HCT116 (cell line): Measurements from ENCODE around the gene HERPUD2.

Experiments
- CEBPB ChIP-seq: IDR thresholded peaks from 2 replicates; pipeline ENCODE4 v1.6.1; 2012; ENCODE audit warnings: low read depth
- CTCF ChIP-seq, 3 experiments: fragments of 200-600 bp in 1 of 3; sonication (generic) in 1 of 3; IDR thresholded peaks in 2 of 3; conservative IDR thresholded peaks in 1 of 3; 2 replicates each; pipeline ENCODE4 v1.5.1; 2012 to 2017; ENCODE audit warnings: low read depth in 2 of 3, low read length in 2 of 3, antibody characterized with exemption in 1 of 3, borderline replicate concordance in 1 of 3, control low read depth in 1 of 3, mild to moderate bottlenecking in 1 of 3, mixed read lengths in 1 of 3, mixed run types in 1 of 3, moderate library complexity in 1 of 3; ENCODE audit not compliant: insufficient read depth in 1 of 3
- ELF1 ChIP-seq: IDR thresholded peaks from 2 replicates; pipeline ENCODE4 v1.6.1; 2012; ENCODE audit warnings: low read depth, borderline replicate concordance
- EZH2 ChIP-seq: fragments of 200-600 bp; sonication (generic); IDR thresholded peaks from 2 replicates; pipeline ENCODE4 v1.6.1; 2017; ENCODE audit warnings: antibody characterized with exemption, mixed run types
- POLR2A ChIP-seq: IDR thresholded peaks from 2 replicates; pipeline ENCODE4 v1.7.0; 2011; ENCODE audit warnings: borderline replicate concordance; ENCODE audit not compliant: insufficient read depth, insufficient read length; ENCODE audit errors: extremely low read depth
- POLR2AphosphoS5 ChIP-seq: IDR thresholded peaks from 2 replicates; pipeline ENCODE4 v1.6.1; 2011; ENCODE audit warnings: mild to moderate bottlenecking, low read depth, low read length, moderate library complexity
- RAD21 ChIP-seq: IDR thresholded peaks from 2 replicates; pipeline ENCODE4 v1.6.1; 2012; ENCODE audit warnings: low read depth, mild to moderate bottlenecking
- YY1 ChIP-seq: IDR thresholded peaks from 2 replicates; pipeline ENCODE4 v1.6.1; 2011; ENCODE audit warnings: low read length, low read depth, moderate library complexity, mild to moderate bottlenecking; ENCODE audit not compliant: insufficient replicate concordance; ENCODE audit errors: extremely low read depth
- TF ChIP-seq, protein P1 (sequence below): IDR thresholded peaks from 2 replicates; pipeline ENCODE4 v1.6.1; 2012

DNA sequence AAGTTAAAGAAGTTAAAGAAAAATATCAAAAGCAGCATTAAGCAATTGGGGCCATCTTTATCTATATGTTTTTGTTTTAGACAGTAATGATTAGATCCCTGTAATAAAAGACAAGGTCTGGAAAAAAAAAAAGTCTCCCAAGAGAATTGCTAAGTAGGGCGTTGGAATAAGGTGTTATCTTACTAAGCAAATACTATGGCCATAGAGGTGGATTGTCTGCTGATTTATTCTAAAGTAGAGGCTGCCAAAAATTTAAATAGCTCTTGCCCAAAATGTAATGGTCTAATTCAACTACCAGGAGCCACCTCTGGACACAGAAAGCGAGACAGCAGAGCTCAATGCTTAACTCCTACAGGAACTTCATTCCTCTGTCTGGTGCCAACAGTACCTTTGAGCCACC lies 71.6 kb downstream of the HERPUD2 start:
- TF ChIP-seq ELF1 (no peak), POLR2AphosphoS5 (no peak), CEBPB (no peak), CTCF (IDR thresholded peaks at IDR 0.05 in 2 of 3, conservative IDR thresholded peaks at IDR 0.05 in 1 of 3; ENCODE audit: borderline replicate concordance in 1 of 3, insufficient read depth in 1 of 3, low read depth in 2 of 3, low read length in 2 of 3) (no peak), RAD21 (no peak), EZH2 (no peak), POLR2A (no peak), YY1 (no peak)
- TF ChIP-seq, protein P1, sequence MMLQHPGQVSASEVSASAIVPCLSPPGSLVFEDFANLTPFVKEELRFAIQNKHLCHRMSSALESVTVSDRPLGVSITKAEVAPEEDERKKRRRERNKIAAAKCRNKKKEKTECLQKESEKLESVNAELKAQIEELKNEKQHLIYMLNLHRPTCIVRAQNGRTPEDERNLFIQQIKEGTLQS, result no peak
